HG02642 (cell line): Measurements from ENCODE around the gene NALF2.

Experiments used
- ATAC-seq: cut with Tn5 transposase; IDR thresholded peaks from one replicate; pipeline ENCODE4 v1.9.1; 2021; ENCODE audit warnings: mild to moderate bottlenecking; ENCODE audit not compliant: unreplicated experiment, poor library complexity

Gene NALF2

DNA sequence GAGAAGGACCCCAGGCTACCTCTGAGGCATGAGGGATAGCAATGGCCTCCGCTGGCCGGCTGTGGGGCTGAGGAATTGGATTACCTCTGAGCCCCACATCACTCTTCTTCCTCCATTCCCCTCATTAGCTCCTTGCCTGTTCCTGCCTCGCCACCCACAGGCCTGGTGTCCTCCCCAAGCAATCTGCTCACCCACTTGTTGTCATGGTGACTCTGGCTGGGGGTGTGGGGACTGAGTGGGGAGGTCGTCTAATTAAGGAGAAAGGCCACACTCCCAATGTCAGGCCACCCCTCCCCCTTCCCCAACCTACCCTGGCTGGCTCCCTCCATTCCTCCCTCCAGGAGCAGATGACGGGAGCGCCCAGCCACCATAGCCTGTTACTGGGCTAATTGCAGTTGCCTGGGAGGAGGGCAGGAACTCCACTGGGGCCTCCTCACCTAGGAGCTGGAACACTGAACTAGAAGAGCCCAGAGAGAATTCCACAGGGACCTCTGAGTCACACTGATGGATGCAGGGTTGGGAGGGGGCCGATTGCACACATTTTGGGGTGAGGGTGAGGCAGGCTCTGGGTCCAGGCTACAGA is 20.7 kb downstream of the NALF2 start:
- no peak for ATAC-seq

DNA sequence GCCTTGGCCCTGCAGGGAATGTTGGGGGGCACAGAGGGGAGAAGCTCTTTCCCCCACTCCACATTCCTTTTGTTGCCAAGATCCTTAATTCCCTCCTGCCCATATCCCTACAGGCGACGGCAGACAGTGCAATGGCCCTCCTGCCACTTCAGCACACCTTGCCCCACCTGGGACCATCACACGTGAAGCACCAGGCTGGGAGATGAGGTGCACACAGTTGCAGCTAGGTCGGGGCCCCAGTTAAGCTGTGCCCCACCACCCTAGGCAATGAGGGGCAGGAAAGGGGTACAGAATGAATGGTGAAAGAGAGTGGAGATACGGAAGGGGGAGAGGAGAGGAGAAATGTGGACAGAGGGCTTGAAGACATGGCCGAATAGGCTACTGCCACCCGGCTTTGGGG is 26.2 kb downstream of the NALF2 start:
- no peak for ATAC-seq

DNA sequence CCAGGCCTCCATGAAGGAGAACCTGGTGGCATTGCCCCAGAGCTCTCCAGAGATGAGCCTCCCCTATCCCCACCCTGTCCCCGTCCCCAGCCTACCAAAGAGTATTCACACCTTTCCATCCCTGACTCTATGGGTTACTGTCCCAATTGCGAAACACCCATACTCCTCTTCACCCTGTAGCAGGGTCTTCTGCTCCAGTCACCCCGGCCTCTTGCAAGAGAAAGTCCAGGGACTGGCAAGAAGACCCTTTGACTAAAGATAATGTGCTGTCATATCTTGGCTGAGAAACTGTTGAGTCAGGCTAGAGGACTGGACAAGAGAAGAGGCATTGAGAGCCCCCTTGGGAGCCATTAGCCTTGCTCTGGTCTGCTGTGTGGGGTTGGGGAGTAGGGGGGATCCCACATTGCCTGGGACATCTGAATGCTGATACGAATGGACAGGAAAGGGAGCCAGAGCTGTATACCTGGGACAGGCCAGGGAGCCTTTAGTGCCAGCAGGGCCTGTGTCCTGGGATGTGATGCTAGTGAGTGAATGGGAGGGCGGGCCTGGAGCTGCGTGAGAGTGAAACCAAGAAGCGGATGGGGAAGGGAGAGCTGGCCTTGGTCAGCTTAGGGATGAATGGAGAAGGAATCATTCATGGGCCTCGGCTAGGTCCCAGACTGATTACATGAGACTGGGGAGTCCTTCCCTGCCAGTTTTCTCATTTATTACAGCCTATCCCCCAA is 27.1 kb downstream of the NALF2 start:
- no peak for ATAC-seq

DNA sequence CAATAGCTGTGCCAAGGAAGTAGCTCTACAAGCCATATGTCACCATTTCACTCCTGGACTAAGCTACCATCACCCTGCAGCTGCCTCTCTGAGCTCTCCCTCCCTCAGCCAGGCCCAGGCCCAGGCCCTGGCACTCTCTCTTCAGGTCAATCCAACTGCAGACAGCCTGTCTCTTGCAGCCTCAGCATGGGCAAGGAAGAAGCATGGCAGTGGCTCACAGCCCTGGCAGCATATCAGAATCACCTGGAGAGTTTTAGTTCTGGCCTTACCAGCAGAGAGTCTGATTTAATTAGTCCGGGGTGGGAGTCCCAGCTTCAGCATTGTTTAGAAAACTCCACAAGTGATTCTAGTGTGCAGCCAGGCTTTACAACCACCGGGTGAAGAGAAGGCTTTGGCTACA is 31.5 kb downstream of the NALF2 start:
- ATAC-seq = no peak

DNA sequence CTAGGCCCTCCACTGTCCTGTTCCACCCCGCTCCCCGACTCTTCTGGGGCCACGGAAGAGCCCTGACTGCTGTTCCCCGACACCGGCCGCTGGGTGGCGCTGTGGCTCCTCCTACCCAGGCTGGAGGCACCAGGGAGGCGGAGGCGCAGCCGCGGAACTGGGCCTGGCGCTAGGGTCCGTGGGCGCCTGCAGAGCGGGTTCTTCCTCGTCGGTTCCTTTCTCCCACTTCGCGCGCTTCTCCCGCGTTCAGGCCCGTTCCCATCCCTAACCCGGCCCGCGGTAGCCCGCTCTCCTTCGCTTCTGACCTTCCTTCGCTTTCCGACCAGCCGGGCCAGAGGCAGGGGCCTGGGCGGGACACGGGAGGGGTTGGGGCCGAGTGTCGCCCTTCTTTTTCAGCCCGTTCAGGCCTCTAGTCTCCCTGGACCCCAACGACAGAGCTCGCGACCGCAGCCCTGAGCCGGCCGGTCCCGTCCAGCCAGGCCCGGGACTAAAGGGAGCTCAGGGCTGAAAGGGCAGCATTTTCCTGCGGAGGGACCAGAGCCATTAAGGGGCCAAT is 34.3 kb downstream of the NALF2 start:
- peak; percentile 91 for ATAC-seq

DNA sequence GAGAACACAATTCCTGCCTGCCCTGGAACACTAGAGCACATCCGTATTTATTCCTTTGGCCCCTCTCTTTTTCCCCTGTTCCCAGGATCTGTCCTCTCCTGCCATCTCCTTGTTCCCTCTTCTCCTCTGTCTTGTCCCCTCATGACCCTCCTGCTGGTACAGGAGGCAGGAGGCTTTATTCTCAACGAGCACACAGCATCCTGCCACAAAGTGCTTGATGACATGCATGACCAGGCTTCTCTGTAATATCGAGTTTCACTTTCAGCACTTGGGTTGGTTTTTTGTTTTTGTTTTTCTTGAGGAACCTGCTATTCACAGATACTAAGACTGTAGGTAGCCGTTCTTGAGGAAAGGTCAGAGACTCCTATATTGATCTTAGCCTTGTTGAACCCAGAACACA is 35.3 kb downstream of the NALF2 start:
- ATAC-seq = no peak

DNA sequence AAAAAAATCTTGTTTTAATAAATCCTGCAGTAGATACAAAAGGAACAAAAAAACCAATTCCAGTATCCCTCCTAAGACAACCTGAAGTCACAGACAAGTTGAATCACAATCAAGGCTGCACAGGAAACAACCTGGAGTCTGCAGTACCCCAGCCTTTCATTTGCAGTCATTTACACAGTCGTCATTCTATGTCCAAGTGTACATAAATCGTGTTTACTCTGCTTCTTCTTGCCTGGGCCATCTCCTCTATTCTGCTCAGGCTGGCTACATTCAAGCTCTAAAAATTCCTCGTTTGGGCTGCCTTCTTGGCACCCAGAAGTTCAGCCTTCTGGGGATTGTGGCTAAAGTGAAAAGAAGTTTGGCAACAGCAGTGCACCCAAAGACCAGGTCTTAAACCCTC is 37.8 kb downstream of the NALF2 start:
- ATAC-seq = no peak

DNA sequence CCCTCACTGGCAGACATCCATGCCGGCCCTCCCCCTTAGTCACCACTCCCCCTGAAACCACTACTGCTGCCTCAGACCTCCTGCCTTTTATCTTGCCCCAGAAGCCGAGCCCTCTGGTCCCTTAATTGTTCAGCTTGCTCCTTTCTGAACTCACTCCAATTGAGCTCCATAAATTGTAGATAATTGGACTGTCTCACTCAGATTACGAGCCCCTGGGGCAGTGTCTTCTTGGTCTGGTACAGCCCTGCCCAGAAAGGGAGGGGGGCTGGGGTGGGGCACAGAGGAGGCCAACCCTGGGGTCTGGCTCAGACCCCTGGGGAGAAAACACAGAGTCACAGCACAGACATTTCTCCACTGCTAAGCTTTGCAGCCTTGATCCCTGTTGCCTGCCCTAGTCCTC is 39.4 kb downstream of the NALF2 start:
- ATAC-seq = no peak

DNA sequence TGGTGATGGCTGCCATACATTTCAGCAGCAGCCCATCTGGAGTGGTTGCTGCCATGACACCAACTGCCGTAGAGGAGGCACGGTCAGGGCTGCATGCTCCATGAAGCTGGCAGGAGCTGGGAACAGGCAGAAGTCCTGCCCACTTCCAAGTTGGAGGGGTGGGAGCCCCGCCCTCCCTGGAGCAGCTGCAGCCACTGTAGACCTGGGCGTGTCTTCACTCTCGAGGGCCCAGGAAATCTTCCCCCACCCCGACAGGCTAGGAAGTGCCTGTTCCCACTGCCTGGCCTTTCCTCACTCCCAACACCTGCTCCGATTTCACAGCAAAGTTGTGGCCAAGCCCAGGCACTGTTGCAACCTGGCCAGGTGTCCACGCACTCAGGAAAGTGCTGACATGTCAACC is 42.3 kb downstream of the NALF2 start:
- no peak for ATAC-seq

DNA sequence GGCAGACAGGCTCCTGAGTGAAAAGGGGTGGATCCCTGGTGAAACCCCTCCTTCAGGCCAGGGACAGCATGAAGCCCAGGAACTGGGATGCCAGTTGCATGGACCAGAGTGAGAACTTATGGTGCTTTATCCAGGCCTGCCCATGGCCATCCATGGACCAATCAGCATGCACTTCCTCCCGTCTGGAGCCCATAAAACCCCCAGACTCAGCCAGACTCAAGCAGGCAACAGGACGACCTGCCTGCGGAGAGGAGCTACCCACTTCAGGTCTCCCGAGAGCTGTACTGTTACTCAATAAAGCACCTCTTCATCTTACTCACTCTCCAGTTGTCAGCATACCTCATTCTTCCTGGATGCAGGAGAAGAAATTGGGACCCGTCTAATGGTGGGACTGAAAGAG is 42.9 kb downstream of the NALF2 start:
- no peak for ATAC-seq

DNA sequence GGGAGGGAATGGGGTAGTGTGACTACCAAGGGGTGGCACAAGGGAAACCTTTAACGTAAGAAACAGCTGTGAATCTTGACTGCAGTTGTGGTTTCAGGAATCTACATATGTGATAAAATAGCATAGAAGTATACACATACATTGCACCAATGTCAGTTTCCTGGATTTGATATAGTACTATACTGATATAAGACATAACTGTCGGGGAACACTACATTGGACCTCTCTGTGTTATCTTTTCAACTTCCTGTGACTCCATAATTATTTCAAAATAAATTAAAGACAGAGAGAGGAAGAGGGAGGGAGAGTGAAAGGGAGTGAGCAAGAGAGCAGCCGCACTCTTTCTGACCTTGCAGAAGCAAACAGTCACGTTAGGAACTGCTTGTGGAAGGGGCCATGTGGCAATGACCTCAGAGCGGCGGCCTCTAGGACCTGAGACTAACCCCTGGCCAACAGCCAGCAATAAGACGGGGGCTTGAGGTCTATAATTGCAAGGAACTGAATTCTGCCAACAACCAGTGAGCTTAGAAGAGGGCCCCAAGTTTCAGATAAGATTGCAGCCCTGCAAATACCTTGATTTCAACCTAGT is 47.4 kb downstream of the NALF2 start:
- no peak for ATAC-seq

DNA sequence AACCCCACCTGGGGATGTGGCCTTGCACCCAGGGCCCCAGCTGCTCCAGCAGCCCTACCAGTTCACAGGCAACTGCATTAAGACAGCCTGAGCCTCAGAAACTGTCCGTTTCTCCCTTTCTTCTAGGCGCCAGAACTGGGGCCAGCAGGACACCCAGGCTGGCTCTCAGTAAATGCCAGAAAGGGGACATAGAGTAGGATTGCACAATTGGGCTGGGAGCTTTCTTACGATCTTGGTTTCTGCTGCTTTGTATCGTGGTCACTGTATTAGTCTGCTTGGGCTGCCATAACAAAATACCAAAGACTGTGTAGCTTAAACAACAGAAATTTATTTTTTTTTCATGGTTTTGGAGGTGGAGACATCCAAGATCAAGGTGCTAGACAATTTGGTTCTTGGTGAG is 48.4 kb downstream of the NALF2 start:
- ATAC-seq = no peak
